Dermis microvascular lymphatic vessel endothelial cell (primary cell): ENCODE measurements around the gene GTPBP10. TPM values are rescaled to one million over a fixed set of nuclear protein-coding genes. Genes with fewer than 3 reads are reported as not detected.
A peak's percentile ranks its signal among the peaks of the same experiment; 100 is the strongest.

Source experiments
- DNase-seq, 2 donors: peaks; one replicate each; pipeline versions ENCODE4 v3.0.0 to v3.0.0-alpha.2; 2010; ENCODE audit warnings: low read depth in 2 of 2
- total RNA-seq: library from RNA; depleted of rRNA; stranded (reverse); fragments of >200 nt; gene quantifications from 2 replicates; pipeline ENCODE4 v1.2.1, GENCODE V29; 2014

The GTPBP10 gene
- total RNA-seq, 1 donor from 2014 or later: 4.7 TPM

DNA sequence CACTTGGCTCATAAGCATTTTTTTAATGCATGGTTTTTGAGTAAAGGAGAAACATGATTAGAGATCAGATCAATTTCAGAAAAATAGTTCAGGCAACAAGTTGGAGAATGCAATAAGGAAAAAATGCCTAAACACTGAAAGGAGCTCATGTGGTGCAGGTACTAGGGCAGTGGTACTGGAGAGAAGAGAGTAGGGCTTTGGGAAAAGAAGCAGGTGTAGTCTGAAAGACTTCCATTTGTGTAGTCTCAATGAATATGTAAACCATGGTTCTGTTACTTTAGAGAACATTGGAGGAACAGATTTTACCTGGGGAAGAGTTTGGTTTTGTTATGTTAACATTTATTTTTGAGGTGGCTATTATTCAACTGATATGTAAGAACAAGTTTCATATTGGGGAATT is 5.5 kb downstream of the GTPBP10 start:
- no peak for DNase-seq

DNA sequence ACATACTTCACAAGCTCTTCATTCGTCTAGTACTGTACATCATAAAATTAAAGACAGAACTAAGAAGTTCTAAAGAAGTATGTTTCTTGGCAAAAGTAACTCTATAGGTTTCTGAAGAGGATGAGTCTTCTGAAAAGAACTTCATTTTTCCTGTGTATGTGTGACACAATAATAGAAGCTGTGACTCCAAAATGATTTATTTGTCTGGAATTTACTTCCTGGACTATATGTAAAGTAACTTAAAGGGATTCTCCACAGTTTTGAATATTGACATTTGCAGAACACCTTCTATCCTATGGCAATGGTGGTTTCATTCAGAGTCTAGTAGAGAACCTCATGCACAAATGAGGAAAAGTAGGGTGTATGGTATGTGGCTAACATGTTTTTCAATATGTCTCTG is 36.9 kb downstream of the GTPBP10 start:
- peak in 1 of 2 donors; percentile 46 for DNase-seq

DNA sequence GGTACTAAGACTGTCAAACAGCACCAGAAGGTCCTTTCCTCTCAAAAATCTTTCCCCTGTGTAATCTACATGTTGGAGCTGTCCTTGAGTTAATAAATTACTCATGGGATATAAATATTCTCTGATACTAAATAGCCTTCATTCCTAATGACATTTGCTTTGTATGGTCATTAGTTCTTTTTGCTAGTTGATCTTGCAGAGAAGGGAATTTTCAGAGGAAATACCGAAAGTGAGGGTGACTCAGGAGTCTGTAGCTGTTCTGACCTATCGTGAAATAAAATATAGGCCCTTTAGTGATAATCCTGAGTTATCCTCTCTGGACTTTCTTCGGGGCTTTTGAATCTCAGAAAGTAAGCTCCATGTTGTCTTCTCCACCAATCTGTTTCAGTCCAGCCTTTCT is 37.3 kb downstream of the GTPBP10 start:
- DNase-seq: peak in 1 of 2 donors; percentile 74

DNA sequence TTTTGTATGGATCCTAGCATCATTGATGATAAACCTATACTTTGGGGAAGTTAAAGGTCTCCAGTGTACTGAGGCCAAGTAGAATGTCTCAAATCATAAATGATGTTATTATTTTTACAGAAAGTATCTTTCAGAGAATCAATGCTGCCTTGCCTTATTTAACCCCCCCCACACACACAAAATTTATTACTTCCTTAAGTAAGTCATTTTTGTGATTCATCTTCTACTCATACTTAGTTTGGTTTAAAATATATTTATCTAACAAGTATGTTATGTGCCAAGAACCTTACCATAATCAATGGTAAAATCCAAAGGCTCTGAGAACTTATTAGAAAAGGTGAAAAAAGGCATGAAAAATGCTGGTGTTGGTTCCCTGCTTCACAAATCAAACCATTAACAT is 37.9 kb downstream of the GTPBP10 start:
- peak in 1 of 2 donors; percentile 19 for DNase-seq

DNA sequence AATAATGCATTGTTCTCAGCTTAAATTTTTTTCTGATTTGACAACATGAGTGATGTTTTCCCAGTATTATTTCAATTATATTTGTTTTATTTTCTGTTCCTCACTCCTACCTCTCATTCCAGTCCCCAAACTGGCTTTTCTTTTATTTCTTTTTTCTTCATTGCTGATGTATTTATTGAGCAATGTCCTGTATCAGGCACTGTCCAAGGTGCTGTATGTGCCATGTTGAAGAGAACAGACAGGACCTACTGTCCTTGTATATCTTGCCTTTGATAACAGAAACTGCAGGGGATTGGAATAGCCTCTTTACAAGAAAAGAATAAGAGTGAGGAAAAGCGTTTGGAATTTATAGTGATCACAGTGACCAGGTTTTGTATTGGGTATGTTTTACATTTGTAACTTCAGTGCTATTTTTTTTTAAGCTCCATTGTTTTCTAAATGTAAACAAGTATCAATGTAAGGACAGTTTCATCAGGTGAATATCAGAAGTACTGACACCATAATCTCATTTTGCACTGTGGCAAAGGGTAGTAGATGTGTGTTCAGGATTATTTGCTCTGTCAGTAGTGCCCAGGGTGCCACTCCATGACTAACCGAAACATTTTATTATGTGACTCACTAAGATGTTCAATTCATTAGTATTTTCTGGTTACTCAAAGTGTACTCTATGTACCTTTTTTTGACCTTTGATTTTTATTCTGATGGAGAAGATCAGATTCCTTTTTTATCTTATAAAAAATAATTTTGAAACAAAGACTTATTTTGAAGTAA is 41.1 kb downstream of the GTPBP10 start:
- peak in 1 of 2 donors; percentile 21 for DNase-seq

DNA sequence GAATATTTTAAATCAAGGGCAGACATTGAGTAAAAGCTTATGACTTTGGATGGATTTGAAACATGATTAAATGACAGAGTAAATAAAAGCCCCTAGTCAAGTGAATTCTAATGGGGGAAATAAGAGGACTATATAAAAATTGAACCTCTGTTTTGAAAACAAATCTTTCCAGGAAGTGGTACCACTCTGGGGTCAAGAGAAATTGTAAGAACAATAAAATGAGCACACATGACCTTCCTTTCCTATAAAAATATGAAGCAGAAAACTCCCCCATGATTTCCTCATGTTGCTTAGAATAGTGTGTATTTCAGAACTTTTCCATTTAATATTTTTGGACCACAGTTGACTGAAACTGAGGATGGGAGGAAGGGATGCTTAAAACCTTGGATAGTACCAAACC is 44.4 kb downstream of the GTPBP10 start:
- peak in 1 of 2 donors; percentile 72 for DNase-seq

DNA sequence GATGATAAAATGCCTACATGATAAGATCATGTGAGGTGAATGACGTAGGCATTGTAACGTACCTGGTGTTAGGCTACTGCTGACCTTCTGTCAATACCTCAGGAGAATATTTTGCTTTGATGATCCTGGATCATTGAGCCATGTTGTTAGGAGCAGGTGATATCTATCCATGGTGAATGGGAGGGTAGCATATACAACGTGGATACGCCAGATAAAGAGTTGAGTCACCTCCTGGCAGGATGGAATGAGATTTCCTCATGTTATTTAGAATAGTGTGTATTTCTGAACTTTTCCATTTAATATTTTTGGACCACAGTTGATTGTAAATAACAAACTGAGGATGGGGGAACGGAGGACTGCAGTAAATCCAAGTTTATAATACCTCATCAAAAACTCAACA is 45.0 kb downstream of the GTPBP10 start:
- DNase-seq: peak in 1 of 2 donors; percentile 80

DNA sequence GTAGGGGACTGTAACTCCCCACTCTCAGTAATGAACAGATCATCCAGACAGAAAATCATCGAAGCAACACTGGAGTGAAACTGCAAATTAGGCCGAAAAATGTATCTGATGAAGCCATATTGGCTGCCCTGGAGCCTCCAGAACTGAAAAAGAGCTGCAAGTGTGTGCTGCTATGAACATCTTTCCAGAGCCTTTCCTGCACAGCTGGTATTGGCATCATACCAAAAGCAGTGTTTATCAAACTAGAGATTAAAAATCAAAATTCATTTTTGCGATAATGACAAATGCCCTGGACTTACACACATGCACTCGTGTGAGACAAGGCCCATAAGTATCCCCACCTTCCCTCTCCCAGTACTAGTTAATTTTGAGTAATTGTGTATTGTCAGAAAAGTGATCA is 49.9 kb downstream of the GTPBP10 start:
- peak in 1 of 2 donors; percentile 44 for DNase-seq

DNA sequence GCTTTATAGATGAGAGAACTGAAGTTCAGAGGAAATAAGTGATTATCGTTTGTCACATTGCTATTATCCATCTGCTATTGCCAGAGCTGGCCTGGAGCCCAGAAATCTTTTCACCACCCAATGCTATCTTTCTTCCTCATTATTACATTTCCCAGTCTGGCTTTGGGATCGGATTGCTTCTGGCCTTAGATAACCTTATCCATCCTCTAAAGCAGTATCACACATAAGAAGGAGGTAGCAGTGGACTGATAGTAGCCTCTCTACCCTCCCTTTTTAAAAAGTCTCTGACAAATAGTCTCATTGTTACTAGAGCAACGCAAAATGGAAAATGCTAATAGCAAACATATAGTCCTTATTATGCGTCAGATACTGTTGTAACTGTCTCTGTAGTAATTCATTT is 55.5 kb downstream of the GTPBP10 start:
- peak in 1 of 2 donors; percentile 81 for DNase-seq

DNA sequence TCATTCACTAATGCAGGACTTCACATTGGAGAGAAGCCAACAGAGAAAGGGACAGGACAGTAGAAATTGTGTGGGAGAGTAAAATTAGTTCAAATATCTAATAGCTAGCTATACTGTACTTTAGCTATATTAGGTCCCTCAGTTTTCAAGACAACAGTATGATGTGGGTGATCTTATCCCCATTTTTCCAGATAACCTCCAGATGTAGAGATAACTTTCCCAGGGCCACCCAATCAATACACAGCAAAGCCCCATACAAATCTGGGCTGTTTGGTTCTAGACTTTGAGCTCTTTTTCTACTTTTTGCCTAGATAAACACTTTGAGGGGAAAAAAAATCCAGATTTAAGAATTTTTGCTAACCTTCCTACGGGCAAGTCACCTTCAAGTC is 56.3 kb downstream of the GTPBP10 start:
- no peak for DNase-seq

DNA sequence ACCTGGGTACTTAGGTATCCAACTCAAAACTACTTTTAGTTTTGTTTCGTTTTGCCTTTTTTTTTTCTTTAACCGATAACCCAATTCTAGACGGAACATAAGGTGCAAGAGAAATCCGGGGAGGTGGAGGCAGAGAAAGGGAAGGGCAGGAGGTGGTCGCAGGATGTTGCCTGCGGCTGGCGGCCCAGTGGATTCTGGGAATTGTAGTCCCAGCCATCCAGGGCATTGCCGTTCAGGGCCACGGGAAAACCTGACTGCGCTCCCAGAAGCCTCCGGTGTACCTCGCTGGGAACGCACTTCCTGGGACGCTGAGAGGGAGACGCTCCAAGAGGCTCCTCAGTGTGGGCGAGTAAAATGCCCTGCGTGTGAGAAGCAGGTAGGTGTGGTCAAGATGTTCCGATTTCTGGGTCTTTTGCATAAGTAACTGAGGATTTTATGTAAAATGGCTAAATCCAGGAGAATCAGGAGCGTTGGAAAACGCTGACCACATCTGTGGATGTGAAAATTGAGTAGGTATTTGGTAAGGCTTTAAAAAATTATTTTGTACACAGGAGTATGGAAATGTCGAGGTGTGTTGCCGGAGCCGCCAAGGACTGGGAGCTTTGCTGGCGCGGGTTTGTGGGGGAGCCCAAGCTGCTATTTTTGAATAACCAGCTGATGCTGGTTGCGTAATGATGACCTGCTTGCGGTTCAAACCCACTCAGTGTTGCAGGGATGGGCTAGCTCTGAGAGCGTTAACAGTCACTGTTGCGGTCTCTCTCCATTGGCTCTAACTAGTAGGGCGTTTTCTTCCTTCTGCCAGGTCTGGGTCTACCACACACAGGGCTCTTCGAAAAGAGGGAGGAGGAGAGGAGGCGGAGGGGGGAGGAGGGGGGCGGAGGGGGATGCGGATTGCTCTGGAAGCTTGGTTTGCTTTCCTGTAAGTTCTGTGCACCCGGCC is 56.9 kb downstream of the GTPBP10 start, which contains the start of gene CLDN12:
TSS of gene CLDN12 (plus strand) at position 288 of the 940 bp plus-strand sequence. CDS start 9,216 bp downstream, outside the sequence.
- peak; percentile 56 to 87 for DNase-seq

DNA sequence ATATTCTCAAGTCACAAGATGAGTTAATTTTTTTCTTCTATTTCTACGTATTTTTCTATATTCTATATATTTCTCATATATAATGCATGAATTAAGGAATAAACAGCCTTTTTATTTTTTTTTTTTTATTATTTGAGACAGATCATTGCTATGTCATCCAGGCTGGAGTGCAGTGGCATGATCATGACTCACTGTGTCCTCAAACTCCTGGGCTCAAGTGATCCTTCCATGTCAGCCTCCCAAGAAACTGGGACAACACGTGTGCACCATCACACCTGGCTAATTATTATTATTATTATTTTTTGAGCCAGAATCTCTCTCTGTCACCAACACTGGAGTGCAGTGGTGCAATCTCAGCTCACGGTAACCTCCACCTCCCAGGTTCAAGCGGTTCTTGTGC is 58.3 kb downstream of the GTPBP10 start:
- no peak for DNase-seq

DNA sequence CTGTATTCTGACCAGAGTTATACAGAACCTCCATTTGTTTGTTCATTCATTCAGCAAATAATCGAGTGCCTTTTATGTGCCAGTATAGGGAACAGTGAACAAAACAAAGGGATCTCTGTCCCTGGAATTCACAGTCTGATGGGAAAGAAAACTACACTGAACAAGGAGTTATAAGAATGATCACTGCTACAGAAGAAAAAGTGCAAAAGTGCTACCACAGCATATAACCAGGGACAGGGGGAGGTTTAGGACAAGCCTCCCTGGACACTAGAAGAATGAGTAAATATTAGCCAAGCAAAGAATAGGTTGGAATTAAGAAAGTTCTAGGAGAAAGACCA is 60.9 kb downstream of the GTPBP10 start:
- DNase-seq: no peak

DNA sequence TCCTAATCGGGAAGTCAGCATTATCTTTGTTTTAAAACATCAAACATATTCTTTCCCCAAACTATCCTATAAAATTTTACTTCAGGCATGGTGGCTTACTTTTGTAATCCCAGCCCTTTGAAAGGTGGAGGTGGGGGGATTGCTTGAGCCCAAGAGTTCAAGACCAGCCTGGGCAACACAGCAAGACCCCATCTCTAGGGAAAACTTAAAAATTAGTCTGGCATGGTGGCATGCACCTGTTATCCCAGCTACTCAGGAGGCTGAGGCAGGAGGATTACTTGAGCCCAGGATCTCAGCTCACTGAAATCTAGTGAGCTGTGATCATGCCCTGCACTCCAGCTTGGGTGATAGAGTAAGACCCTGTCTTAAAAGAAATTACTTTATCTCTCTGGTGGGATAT is 61.6 kb downstream of the GTPBP10 start:
- DNase-seq: no peak

DNA sequence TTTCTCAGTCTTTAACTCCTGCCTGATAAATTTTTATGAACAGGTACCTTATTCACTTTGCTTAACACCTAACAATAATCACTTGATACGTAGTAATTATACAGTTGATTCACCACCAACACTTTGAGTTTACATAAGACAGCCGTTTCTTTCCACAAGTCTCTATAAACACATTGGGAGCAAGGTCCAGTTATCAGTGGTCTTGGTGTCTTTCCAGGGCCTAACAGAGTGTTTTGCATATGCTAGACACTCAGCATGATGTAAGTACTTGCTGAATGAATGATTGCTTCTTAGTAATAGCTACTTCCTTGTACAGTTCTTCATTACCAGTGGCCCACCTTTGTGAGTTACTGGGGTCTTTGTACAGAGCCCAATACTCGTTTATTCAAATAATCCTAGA is 63.2 kb downstream of the GTPBP10 start:
- DNase-seq: no peak

DNA sequence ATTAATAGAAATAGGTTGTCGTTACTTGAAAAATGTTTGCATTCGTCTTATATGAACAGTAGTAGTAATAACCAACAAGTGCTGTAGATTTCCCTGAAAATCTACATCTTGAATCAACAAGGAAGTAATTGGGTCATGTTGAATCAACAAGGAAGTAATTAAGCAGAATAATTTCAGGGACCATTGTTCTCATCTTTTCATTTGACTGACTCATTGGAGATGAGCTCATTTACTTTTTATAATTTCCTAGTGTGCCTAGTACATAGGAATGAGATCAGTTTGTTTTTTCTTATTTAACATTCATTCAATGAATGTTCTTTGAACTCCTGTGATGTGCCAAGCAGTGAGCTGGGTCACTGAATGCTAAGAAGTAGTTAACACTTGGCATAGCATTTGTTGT is 65.0 kb downstream of the GTPBP10 start:
- peak in 1 of 2 donors; percentile 70 for DNase-seq

DNA sequence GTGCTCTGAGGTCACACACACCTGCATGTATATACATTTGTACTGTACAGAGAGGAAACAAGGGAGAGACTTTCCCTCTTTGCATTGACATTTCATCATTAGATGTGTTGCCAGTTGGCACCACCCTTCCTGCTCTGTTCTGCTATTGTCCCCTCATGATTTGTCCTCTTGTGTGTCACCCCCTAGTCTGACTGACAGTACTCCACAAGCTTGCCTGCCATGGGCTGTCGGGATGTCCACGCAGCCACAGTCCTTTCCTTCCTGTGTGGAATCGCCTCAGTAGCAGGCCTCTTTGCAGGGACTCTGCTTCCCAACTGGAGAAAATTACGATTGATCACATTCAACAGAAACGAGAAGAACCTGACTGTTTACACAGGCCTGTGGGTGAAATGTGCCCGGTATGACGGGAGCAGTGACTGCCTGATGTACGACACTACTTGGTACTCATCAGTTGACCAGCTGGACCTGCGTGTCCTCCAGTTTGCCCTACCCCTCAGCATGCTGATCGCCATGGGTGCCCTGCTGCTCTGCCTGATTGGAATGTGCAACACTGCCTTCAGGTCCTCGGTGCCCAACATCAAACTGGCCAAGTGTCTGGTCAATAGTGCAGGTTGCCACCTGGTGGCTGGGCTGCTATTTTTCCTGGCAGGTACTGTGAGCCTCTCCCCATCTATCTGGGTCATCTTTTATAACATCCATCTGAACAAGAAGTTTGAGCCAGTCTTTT is 66.1 kb downstream of the GTPBP10 start:
- peak in 1 of 2 donors; percentile 61 for DNase-seq

DNA sequence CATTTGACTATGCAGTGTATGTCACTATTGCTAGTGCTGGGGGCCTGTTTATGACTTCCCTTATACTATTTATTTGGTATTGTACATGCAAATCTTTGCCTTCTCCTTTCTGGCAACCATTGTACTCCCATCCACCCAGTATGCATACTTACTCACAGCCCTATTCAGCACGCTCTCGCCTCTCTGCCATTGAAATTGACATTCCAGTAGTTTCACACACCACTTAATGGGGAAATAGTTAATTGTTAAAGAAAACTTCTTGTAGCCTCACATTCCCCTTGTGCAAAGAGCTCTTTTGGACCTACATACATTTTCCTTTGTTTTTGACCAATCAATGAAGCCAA is 66.6 kb downstream of the GTPBP10 start:
- no peak for DNase-seq

DNA sequence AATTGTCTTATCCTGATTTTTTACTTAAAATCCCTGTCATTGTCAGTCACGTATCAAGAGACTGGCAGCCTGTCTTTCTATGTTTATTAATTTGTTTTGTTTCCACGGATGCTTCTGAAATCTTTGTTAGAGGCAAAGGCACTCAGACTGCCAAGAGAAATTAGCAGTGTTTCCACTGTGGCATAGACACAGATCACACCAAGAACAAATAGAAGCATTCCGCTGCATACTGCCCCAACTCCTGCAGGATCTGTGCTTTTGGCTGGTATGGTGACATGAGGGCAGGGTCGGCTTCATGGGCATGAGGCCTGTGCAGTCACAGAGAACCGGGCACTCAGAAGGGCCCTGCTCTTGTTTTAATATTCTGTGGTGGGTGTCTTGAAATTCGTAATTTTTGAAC is 75.1 kb downstream of the GTPBP10 start:
- DNase-seq: no peak

DNA sequence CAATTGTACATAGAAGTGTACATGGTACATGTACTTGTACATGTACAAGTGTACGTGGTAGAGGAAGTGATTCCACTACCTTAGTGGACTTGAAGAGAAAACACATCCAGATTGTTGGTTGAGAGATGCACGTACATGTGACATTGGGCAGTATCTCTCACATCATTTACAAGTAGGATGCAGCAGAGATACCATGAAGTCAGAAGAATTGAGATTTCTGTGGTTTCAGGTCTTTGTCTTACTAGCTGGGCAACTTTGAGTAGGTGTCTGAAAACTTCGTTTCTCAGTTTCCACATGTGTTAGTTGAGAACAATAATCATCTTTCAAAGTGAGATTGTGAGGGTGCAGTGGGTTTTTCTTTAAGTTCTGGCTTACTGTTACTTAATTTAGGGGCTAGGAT is 78.2 kb downstream of the GTPBP10 start:
- no peak for DNase-seq

DNA sequence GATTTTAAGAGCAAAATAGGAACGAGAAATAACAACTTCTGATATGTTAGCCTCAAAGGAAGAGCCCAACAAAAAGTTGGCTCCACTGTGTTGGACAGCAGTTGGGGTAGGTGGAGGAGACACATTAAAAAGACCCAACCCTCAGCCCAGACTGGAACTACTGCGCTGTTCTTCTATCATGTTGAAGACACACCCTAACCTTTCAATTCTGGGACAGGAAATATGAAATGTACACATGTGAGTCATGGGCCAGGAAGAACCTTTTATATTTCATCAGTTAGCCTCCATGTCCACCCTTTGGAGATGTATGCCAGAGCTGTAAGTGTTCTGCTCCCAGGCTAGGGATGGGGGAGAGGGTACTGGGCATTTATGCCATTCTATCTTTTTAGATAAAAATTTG is 78.9 kb downstream of the GTPBP10 start:
- DNase-seq: no peak
